GM12865 (cell line): ENCODE measurements around the gene ARFGAP1.

ENCODE experiments used
- DNase-seq: peaks from one replicate; pipeline ENCODE4 v3.0.0; 2010; ENCODE audit warnings: low read depth
- H3K4me3 ChIP-seq: 2 replicates; pipeline ENCODE4 v1.5.1; 2011; ENCODE audit warnings: mild to moderate bottlenecking, low read depth, low read length, control low read depth
- TF ChIP-seq, protein P1 (sequence below): IDR thresholded peaks from 2 replicates; pipeline ENCODE4 v1.5.1; 2011; ENCODE audit warnings: low read length, control low read depth, low read depth, inconsistent platforms; ENCODE audit not compliant: insufficient read depth; ENCODE audit errors: missing control alignments

The ARFGAP1 gene

DNA sequence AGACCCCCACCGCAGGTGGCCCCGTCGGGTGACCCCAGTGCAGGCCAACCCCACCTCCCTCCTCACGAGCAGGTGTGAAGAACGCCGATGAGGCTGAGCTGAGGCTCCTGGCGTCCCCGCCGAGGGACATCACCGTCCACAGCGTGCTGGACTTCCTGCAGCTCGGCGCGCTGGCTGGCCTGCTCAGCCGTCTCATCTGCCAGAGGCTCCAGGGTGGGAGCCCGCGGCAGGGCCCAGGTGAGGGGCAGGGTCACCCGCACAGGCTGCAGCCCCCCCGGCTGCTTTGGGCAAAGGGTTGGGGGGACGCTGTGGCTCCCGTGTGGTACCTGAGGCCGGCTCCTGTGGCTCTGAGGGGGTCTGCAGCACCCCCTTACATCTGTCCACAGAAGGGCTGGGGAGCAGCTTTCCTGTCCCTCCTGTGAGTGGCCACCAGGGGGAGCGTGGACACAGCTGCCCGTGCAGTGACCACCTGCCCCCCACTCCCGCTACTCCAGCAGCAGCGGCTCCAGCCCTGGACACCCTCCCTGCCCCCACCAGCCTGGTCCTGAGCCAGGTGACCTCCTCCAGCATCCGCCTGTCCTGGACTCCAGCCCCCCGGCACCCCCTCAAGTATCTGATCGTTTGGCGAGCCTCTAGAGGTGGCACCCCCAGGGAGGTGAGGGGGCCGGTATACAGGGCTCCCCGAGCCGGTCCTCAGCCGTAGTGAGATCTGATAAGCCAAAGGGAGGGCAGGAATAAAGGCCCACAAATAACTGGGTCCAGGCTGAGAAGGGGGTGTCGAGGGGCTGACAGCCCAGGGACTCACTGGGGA, 36.9 kb downstream of the ARFGAP1 start:
- DNase-seq: peak; percentile 21
- TF ChIP-seq, protein P1, sequence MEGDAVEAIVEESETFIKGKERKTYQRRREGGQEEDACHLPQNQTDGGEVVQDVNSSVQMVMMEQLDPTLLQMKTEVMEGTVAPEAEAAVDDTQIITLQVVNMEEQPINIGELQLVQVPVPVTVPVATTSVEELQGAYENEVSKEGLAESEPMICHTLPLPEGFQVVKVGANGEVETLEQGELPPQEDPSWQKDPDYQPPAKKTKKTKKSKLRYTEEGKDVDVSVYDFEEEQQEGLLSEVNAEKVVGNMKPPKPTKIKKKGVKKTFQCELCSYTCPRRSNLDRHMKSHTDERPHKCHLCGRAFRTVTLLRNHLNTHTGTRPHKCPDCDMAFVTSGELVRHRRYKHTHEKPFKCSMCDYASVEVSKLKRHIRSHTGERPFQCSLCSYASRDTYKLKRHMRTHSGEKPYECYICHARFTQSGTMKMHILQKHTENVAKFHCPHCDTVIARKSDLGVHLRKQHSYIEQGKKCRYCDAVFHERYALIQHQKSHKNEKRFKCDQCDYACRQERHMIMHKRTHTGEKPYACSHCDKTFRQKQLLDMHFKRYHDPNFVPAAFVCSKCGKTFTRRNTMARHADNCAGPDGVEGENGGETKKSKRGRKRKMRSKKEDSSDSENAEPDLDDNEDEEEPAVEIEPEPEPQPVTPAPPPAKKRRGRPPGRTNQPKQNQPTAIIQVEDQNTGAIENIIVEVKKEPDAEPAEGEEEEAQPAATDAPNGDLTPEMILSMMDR: peak; percentile 56
- no peak overlapping the region for H3K4me3 ChIP-seq

DNA sequence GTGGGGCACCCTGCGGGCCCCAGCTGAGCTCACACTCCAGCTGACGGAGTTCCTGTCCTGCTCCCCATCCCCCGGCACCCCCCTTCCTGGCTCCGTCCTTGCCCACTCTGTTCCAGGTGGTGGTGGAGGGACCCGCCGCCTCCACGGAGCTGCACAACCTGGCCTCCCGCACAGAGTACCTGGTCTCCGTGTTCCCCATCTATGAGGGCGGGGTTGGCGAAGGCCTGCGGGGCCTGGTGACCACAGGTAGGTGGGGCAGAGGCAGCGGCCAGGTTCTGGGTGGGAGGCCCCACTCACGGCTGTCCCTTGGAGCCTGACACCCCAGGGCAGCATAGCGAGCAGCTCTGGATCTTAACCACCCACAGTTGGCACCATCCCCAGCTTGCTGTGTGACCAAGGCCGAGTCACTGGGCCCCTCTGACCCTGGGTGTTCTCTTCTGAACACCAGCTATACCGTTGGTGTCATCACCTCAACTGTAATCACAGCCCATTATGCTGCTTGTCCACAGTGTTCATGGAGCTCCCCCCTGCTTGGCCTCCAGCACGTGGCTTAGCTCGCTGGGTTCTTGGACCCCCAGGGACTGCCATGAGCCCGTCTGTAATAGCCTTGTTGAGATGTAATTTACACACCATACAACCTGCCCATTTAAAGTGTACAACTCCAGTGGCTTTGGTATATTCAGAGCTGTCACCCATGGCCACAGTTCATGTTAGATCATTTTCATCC, 37.8 kb downstream of the ARFGAP1 start:
- TF ChIP-seq, protein P1: no peak
- no peak for DNase-seq
- no peak overlapping the region for H3K4me3 ChIP-seq

- TF ChIP-seq, protein P1: no peak
- no peak overlapping the region for H3K4me3 ChIP-seq
- no peak for DNase-seq
Measured at GRCh38 chr20:63311186-63311832, 38.7 kb downstream of the ARFGAP1 start.

DNA sequence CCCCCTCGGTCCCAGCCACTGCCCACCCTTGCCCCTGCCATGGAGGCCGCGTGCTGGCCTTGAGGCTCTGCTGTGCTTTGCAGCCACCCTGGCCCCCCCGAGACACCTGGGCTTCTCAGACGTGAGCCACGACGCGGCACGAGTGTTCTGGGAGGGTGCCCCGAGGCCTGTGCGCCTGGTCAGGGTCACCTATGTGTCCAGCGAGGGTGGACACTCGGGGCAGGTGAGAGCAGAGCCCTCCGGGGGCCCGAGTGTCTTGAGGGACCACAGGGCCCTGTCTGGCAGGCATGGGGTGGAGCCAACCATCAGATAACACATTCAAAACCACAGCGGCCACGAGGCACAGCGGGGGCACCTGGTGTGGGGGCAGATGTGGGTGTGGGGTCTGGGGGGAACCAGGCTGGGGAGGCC, 39.2 kb downstream of the ARFGAP1 start:
- TF ChIP-seq, protein P1: no peak
- H3K4me3 ChIP-seq: no peak overlapping the region
- no peak for DNase-seq

GRCh38 chr20:63312273-63312672, 39.7 kb downstream of the ARFGAP1 start:
- TF ChIP-seq, protein P1: no peak
- DNase-seq: no peak
- no peak overlapping the region for H3K4me3 ChIP-seq

GRCh38 chr20:63312690-63313348, 40.2 kb downstream of the ARFGAP1 start:
- DNase-seq: no peak
- no peak overlapping the region for H3K4me3 ChIP-seq
- TF ChIP-seq, protein P1: no peak
